GM15510 (cell line): Measurements from ENCODE around the gene ANXA6.

ENCODE experiments used
- POLR2A ChIP-seq: IDR thresholded peaks from 3 replicates; pipeline ENCODE4 v1.6.1; 2011; ENCODE audit warnings: borderline replicate concordance; ENCODE audit not compliant: insufficient read length; ENCODE audit errors: extremely low read depth

The ANXA6 gene

DNA sequence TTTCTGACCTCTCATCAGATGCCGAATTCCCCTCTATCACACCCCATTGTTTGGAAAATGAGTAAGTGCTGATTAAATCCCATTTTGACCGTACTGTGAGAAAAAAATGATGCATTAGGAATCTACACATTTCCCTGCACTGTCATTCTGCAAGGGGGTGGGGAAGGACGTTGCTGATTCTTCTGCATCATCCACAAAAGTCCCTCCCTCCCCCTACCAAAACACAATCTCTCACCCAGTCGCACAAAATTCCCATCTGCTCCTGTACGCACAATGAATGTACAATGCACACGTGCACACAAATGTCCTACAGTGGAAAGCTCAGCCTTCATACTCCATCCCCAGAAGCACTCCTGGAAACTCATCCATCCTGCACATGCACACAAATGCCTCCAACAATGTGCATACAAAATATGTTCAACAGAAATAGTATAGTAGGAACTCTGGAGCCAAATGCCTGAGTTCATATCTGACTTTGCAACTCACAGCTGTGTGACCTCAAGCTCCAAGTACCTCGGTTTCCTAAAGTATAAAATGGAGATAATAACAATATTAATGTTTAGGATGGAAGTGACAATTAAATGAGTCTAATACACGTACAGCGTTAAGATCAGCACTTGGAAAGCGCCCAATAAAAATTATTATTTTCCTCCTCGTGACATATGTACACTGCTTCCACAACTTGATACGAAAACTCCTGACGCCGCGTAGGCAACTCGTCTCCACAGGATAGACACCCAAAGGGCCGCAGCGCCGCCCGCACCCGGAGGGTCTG lies 77.6 kb downstream of the ANXA6 start:
- no peak for TF ChIP-seq POLR2A

DNA sequence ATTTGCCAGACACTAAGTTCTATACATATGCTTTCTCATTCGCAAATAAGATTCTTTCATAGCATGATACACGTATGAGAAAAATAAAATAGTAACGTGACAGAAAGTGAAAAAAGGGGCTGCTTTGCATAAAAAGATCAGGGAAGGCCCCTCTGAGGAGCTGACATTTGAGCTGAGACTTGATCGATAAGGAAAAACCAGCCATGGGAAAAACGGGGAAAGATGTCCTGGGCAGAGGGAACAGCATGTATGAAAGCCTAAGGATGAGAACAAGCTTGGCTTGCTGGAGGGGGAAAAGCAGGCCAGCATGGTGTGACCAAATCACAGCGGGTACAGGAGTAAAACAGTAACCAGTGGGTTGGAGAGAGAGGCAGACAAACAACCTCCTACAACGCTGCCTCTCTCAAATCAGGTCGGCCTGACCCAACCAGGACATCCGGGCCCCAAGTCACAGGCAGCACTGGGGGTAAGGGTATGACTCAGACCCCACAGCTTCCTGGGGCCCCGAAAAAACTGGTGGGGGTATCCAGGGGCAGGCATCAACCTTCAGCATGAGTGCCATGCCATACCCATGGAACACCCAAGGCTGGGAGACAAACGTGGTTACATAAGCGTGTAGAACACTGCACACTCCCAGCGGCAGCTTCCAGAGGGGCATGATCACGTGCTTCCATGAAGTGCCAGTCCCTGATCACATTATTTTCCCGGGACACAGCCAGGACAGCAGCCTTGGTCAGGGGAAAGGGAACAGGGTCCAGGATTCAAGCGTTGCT lies 78.9 kb downstream of the ANXA6 start:
- TF ChIP-seq POLR2A: peak; percentile 42

DNA sequence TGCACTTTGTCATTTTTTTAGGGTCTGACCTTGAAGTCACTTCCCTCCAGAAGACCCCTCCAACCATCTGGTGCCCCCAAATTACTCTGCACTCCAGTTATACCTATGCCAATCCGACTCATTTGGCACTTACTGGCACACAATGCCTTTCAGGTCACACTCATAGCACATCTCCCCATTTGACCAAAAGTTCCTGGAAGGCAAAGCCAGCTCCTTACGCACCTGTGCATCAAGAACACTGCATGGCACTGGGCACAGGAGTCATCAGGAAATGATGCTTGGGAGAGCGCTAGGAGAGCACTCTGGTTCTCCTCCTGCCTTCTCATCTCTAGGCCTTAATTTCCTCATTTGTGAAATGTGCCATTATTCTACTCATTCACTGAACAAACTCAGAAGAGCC lies 79.6 kb downstream of the ANXA6 start:
- no peak for TF ChIP-seq POLR2A

DNA sequence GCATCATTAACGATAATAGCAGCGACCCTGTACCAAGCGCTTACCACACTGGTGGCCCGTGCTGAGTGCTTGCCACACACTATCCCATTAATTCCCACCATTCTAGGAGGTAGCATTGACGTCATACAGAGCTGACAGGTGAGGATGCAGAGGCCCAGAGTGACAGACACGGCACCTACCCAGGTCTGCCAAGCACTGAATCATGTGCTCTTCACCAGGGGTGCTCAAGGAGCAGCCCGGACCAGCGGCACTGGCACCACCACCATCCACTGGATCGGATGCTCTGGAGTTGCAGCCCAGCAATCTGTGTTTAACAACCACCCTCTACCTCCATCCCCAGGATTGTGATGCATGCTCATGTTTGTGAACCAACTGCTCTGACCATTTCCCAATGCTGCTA lies 80.2 kb downstream of the ANXA6 start:
- TF ChIP-seq POLR2A: no peak

DNA sequence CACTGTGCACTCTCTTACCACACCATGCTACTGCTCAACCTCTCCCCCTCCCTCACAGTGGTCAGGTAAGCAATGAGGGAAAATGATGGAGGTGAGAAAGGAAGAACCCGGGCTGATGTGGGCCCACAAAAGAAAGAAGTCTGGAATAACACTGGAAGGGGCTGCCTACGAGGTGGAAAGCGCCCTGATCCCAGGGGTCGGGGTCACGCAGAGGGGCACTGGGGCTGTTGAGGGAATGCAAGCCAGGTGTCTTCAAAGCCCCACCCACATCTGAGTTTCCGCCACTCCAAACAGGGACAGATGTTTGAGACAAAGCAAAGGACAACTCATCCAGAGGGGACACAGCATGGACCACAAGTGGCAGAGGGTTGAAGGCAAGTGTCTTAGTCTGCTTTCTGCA lies 81.0 kb downstream of the ANXA6 start:
- no peak for TF ChIP-seq POLR2A

DNA sequence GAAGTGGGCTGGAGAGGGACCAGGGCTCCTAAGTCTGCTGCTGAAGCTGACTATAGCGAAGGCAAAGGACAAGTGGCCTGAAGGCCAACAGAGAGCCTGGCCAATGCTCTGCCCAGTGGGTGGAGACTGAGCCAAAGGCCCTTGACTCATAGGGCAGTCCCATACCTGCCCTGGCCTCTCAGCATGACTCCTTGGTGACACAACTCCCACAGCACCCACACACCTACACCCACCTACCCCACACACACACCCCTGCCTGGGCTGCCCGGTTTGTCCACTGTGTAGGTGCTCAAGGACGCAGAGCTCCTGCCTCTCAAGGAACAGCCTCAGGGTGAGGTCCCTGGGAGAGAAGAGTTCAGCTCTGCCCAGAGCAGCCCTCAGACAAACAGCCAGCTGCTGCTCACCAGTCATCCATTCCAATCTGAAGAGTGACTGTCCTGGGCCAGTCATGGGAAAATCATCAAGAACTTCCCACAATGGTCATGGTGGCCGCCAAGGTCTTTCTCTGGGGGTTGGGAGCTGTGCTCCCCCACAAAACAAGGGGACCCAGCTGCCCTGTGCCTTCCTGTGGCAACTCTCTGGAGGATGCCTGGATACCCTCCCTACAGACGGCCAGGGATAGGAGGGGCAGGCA lies 81.8 kb downstream of the ANXA6 start:
- TF ChIP-seq POLR2A: peak; percentile 9

DNA sequence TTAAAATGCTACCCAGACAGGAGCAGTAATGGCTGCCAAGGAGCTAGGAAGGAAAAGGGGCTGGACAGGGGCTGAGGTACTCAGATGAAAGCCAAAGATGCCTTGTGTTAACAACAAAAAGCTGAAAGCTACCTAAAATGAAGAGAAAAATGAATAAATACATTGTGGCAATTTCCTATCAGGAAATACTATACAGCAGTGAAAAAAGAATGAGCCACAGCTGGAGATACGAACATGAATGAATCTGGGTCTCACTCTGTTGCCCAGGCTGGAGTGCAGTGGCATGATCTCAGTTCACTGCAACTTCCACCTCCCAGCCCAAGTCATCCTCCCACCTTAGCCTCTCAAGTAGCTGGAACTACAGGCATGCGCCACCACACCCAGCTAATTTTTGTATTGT lies 83.0 kb downstream of the ANXA6 start:
- no peak for TF ChIP-seq POLR2A

DNA sequence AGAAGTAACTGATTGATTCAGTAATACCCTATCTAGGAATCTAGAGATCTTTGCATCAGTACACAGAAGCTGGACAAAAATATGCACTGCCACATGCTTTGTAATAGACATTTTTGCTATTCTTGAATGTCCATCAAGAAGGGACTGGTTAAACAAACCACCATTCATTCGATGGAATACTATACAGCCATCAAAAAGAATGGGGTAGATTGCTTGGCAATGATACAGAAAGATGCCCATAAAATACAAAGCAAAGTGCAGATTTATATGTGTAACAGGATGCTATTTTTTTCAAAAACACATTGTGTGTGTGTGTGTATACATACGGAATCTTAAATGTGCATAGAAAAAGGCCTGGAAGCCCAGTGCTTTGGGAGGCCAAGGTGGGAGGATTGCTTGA lies 84.3 kb downstream of the ANXA6 start:
- no peak for TF ChIP-seq POLR2A

DNA sequence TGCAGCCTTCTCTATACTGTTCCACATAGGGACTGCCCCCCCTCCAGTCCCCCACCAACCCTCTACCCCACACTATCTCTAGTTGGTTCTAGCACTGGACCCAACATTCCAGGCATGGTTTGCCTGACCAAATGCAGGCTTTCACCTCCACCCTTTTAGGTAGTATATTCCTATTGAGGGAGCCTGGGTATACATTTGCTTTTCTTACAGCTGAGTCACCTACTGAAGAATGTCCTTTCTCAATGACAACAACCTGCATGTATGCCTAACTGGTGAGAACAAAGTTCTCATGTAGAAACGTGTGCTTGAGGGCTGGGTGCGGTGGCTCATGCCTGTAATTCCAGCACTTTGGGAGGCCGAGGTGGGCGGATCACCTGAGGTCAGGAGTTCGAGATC lies 85.0 kb downstream of the ANXA6 start:
- no peak for TF ChIP-seq POLR2A

DNA sequence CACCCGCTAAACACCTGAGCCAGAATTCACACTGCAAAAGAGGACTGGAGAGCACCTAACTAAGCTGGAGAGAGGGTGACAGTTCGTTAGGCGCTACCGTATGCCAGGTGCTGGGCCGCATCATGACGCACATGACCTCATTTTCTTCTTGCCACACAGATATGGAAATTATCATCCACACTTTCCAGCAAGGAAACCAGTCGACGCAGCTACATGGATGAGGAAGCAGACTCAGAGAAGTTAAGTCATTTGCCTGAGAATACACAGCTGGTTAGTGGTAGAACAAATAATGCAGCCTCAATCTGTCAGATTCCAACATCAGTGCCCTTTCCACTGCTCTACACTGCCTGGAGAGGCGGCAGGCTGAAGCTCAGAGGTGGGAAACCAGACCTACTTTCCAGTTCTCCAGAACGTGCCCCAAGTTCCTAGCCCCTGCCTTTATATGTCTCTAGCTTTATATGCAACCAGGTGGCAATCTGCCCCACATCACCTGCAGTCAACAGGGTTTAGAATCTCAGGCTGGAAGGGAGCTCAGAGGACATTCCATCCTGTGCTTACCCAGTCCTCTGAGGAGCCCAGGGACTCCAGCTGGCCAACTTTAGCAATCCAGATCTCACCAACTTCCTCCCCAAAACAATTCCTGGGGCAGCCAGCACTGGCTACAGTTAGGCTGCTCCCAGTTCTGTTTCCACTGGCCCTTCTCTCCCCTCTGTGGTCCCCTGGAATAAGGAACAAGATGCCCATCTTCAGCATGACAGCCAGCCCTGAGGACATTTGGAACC lies 85.5 kb downstream of the ANXA6 start:
- no peak for TF ChIP-seq POLR2A

DNA sequence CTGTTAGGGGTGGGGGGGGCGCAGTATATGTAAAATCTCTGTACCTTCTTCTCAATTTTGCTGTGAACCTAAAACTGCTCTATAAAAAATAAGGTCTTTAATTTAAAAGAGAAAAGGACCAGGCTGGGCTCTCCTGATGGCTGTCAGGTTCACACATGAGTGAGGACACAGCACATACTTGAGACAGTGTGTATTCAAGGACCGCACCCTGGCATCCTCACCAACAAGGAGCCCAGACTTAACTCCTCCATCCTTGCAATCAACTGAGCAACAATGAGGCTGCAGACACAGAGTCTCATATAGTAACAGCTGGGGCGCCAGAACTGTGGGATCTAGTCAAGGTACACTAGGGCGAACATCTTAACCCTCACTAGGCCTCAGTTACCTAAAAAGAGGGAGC lies 86.6 kb downstream of the ANXA6 start:
- no peak for TF ChIP-seq POLR2A

DNA sequence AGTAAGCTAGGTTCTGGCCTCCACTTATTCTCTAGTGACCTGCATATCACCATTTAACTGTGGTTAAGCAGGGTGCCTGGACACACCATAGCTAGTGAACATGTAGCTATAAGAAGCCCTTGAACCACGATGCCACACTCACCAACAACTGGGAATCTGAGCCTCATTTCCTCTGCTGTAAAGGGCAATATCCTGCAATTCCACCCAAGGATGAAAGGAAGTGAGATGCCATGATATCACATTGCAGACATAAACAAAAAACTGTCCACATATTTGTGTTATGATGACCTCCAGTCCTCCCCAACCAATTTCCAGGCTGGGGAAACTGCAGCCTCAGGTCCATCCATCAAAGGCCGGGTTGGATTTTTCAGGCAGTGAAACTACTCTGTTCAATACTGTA lies 87.1 kb downstream of the ANXA6 start:
- no peak for TF ChIP-seq POLR2A

DNA sequence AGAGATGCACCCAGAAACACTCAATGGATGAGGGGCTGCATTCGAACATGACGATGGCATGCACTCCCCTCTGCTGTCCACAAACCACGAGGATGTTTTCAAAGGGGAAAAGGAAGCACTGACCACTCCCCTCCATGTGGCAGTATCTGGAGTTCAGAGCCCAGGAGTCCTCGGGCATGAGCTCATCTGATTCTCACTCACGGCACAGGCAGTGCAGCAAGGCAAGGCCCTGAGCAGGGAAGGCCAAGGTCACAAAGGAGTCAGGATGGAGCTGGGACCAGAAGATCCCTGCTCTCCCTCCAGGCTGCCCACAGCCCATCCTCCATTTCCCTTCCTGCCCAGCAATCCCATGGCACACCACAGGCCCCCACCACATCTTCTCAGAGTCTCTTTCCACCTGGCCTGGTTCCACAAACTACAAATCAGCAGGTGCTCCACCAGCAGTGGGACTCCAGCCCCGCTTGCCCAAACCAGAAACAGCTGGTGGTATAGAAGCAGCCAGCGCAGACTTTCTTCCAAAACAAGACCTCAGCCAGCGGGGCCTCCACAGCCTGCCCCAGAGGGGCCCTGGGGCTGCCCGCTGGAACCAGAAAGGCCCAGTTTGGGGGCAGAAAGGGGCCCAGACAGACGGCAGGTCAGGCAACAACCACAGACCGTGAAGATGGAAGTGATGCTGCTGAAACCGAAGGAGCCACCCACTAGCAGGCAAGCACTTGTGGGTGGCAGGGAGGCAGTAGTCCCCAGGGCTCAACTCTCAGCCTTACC lies 89.0 kb downstream of the ANXA6 start:
- TF ChIP-seq POLR2A: no peak

DNA sequence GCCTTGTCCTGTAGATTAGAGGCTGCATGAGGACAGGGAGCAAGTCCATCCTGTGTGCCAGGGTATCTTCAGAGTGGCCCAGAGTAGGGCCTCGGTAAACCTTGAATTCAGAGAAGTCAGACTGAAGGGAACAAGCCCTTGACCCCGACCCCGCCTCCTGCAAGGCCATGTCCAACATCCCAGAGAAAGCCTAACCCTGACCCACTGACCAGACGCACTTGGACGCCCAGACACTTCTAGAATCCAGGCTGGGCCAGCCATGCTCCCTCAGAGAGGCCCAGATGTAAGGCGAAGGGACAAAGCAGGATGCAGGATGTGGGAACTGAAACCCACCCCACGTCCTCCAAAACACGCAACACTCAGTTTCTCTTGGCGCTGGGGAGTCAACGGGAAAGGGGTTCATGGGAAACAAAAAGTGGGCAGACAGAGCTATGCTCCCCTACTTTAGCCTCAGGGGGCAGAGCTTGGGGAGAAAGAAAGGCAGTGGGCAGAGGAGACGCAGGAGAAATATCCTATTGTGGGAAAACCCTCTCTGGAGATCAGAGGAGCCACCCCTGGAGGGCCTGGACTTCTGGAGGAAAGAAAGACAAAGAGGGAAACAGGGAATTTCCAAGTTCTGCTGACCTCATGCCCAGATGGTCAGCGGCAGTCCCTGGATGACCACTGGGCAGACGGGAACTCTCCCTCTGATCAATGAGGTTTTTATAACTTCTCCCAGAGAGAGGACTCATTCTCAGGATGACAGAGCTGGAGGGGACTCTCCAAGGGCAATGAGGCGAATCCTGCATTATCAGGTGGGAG lies 89.7 kb downstream of the ANXA6 start:
- no peak for TF ChIP-seq POLR2A

DNA sequence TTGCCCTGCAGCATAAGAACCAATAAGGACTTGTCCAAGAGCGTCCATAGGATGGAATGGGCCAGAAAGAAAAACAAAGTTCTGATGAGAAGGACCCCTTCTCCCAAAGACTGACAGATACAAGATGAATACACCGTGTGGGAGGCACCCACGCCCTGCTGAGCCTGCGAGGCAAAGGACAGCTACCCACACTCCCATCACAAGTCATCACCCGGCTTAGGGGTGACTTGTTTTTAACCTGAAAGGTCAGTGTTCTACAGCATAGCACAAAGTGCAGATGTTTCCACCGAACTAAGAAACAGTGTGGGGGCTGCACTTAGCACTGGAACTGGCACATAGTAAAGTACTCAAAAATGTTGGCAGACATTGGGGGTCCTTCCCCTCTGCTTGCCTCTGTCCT lies 90.7 kb downstream of the ANXA6 start:
- no peak for TF ChIP-seq POLR2A
